Panc1 (cell line): Measurements from ENCODE around the gene CD4.

Experiments used
- POLR2AphosphoS5 ChIP-seq: IDR thresholded peaks from 2 replicates; pipeline ENCODE4 v1.6.1; 2012; ENCODE audit warnings: mild to moderate bottlenecking, low read depth, low read length, moderate library complexity
- TF ChIP-seq, protein P1 (sequence below): fragments of 450-650 bp; IDR thresholded peaks from 2 replicates; pipeline ENCODE4 v1.5.1; 2017; ENCODE audit warnings: mild to moderate bottlenecking

GRCh38 chr12:6847676-6848075 lies 58.3 kb downstream of the CD4 start:
- TF ChIP-seq POLR2AphosphoS5: no peak
- TF ChIP-seq, protein P1, sequence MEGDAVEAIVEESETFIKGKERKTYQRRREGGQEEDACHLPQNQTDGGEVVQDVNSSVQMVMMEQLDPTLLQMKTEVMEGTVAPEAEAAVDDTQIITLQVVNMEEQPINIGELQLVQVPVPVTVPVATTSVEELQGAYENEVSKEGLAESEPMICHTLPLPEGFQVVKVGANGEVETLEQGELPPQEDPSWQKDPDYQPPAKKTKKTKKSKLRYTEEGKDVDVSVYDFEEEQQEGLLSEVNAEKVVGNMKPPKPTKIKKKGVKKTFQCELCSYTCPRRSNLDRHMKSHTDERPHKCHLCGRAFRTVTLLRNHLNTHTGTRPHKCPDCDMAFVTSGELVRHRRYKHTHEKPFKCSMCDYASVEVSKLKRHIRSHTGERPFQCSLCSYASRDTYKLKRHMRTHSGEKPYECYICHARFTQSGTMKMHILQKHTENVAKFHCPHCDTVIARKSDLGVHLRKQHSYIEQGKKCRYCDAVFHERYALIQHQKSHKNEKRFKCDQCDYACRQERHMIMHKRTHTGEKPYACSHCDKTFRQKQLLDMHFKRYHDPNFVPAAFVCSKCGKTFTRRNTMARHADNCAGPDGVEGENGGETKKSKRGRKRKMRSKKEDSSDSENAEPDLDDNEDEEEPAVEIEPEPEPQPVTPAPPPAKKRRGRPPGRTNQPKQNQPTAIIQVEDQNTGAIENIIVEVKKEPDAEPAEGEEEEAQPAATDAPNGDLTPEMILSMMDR: no peak
